Activated B cell treated with CpG ODN at 0.5 μM for 24 hours (primary cell): Measurements from ENCODE around the gene GANAB. TPM values are rescaled to one million over a fixed set of nuclear protein-coding genes. Genes with fewer than 3 reads are reported as not detected.
A peak's percentile ranks its signal among the peaks of the same experiment; 100 is the strongest.

Experiments used
- ATAC-seq: fragments of 200-7000 bp; cut with Tn5 transposase; one replicate; pipeline ENCODE4 v1.10.0; 2021; ENCODE audit warnings: low read depth, mild to moderate bottlenecking, moderate library complexity
- CTCF ChIA-PET: fragments of 350-600 bp; sonication (Branson Sonifier 250); formaldehyde crosslinking; loops from one replicate; lab custom pipeline; 2021; ENCODE audit warnings: antibody characterized with exemption; lab: Charles Lee
- POLR2A ChIA-PET: fragments of 350-600 bp; sonication (Branson Sonifier 250); formaldehyde crosslinking; loops from one replicate; lab custom pipeline; 2021; ENCODE audit warnings: antibody characterized with exemption; lab: Charles Lee
- DNase-seq: peaks from one replicate; pipeline ENCODE4 v3.0.0; 2022
- H3K27ac Mint-ChIP-seq: one replicate; pipeline ENCODE4 v1.8.0; 2020; ENCODE audit warnings: mixed read lengths
- H3K27me3 Mint-ChIP-seq: one replicate; pipeline ENCODE4 v1.8.0; 2021; ENCODE audit warnings: mixed read lengths
- H3K36me3 Mint-ChIP-seq: one replicate; pipeline ENCODE4 v1.8.0; 2021; ENCODE audit warnings: low read depth, mixed read lengths
- H3K4me1 Mint-ChIP-seq: one replicate; pipeline ENCODE4 v1.8.0; 2021; ENCODE audit warnings: mixed read lengths
- H3K4me3 Mint-ChIP-seq: one replicate; pipeline ENCODE4 v1.8.0; 2020; ENCODE audit warnings: mild to moderate bottlenecking, mixed read lengths
- H3K9me3 Mint-ChIP-seq: one replicate; pipeline ENCODE4 v1.8.0; 2020; ENCODE audit warnings: mixed read lengths
- CTCF ChIP-seq: fragments of 200-600 bp; IDR thresholded peaks from one replicate; pipeline ENCODE4 v1.8.0; 2022; ENCODE audit warnings: antibody characterized with exemption, mild to moderate bottlenecking
- intact Hi-C: fragments of 100-400 bp; cut with micrococcal nuclease; formaldehyde crosslinking; loops from one replicate; pipeline ENCODE4 v1.15.1; 2024
- total RNA-seq: library from RNA; stranded (reverse); gene quantifications from 2 replicates; pipeline ENCODE4 v1.2.3, GENCODE V29; 2022

GANAB gene
- total RNA-seq, 1 donor from 2014 or later: 187 TPM

- DNase-seq (no peak), ATAC-seq (peak; percentile 8)
- Mint-ChIP-seq H3K36me3 (peaks cover 76% of the 10 kb centered on the region), H3K4me3 (peak overlapping the region; percentile 70), H3K27ac (peak overlapping the region; percentile 81), H3K9me3 (no peaks in the 10 kb centered on the region), H3K27me3 (no peaks in the 10 kb centered on the region), H3K4me1 (peaks cover 60% of the 10 kb centered on the region)
- TF ChIP-seq CTCF: no peak
- ChIA-PET CTCF (interaction anchor here (0.9 to 3.7 kb wide), 11 partner anchors 7 to 193 kb away, joined by 3 to 23 read pairs (median 12); partner anchors contain the start of genes B3GAT3, C11orf98, CSKMT and EML3), POLR2A (interaction anchor here (0.6 to 4.5 kb wide), 14 partner anchors 9 to 287 kb away, joined by 3 to 246 read pairs (median 63); partner anchors contain the start of genes AHNAK, B3GAT3, BSCL2 and C11orf98)
- intact Hi-C loops: loop anchor here (1.0 to 5.0 kb wide), 2 partner anchors 101 to 269 kb away; no protein-coding TSS in a partner anchor
Observed at GRCh38 chr11:62593434-62594044, 52.9 kb downstream of the GANAB start.

- peaks cover 74% of the 10 kb centered on the region for H3K36me3 Mint-ChIP-seq
- CTCF ChIA-PET: interaction anchor here (0.9 to 3.7 kb wide), 11 partner anchors 8 to 169 kb away, joined by 3 to 23 read pairs (median 12); partner anchors contain the start of genes B3GAT3, C11orf98, CSKMT and EML3
Observed at GRCh38 chr11:62592989-62593421, 53.4 kb downstream of the GANAB start.

GRCh38 chr11:62592146-62592815 lies 54.1 kb downstream of the GANAB start:
- CTCF ChIA-PET: interaction anchor here (0.6 to 3.7 kb wide), 29 partner anchors 8 to 289 kb away, joined by 3 to 23 read pairs (median 4); partner anchors contain the start of genes B3GAT3, C11orf98, CSKMT and EEF1G
- DNase-seq: no peak
- Mint-ChIP-seq H3K4me1 (peaks cover 54% of the 10 kb centered on the region), H3K9me3 (no peaks in the 10 kb centered on the region), H3K36me3 (peaks cover 72% of the 10 kb centered on the region), H3K27ac (peak overlapping the region; percentile 98), H3K4me3 (peak overlapping the region; percentile 97), H3K27me3 (no peaks in the 10 kb centered on the region)
- POLR2A ChIA-PET: interaction anchor here (0.5 to 4.5 kb wide), 59 partner anchors 10 to 1649 kb away, joined by 3 to 246 read pairs (median 9); partner anchors contain the start of genes AHNAK, B3GAT3, BSCL2 and C11orf98
- no peak for TF ChIP-seq CTCF
- intact Hi-C loops: loop anchor here (5.0 kb wide), 1 partner anchor 270 kb away; no protein-coding TSS in a partner anchor
- ATAC-seq: no peak

More at GRCh38 chr11:62592989-62593421, 53.4 kb downstream of the GANAB start:
- Mint-ChIP-seq H3K27me3 (no peaks in the 10 kb centered on the region), H3K4me1 (peaks cover 55% of the 10 kb centered on the region), H3K4me3 (no peak overlapping the region), H3K9me3 (no peaks in the 10 kb centered on the region), H3K27ac (peak overlapping the region; percentile 98)
- no peak for DNase-seq
- no peak for ATAC-seq
- TF ChIP-seq CTCF: no peak
- intact Hi-C loops: loop anchor here (1.0 to 5.0 kb wide), 2 partner anchors 101 to 269 kb away; no protein-coding TSS in a partner anchor
- POLR2A ChIA-PET: interaction anchor here (0.6 to 4.5 kb wide), 22 partner anchors 10 to 288 kb away, joined by 3 to 246 read pairs (median 42); partner anchors contain the start of genes AHNAK, B3GAT3, BSCL2 and C11orf98

- ChIA-PET POLR2A (interaction anchor here (0.5 to 4.5 kb wide), 67 partner anchors 11 to 1650 kb away, joined by 3 to 246 read pairs (median 8); partner anchors contain the start of genes AHNAK, B3GAT3, BSCL2 and C11orf98), CTCF (interaction anchor here (0.6 to 3.7 kb wide), 30 partner anchors 10 to 289 kb away, joined by 3 to 23 read pairs (median 4); partner anchors contain the start of genes B3GAT3, C11orf98, CSKMT and EEF1G)
- Mint-ChIP-seq H3K36me3 (peaks cover 65% of the 10 kb centered on the region), H3K4me3 (peak within 1 kb of the TSS; percentile 97), H3K4me1 (peaks cover 52% of the 10 kb centered on the region), H3K9me3 (no peaks in the 10 kb centered on the region), H3K27me3 (no peaks in the 10 kb centered on the region), H3K27ac (peak within 1 kb of the TSS; percentile 98)
- no peak for TF ChIP-seq CTCF
- ATAC-seq: peak; percentile 85
- intact Hi-C loops: loop anchor here (1.0 to 5.0 kb wide), 15 partner anchors 8 to 290 kb away; partner anchors contain the start of genes C11orf98, CSKMT, EML3 and GANAB
- peak; percentile 83 for DNase-seq
Observed at GRCh38 chr11:62591448-62592145, 54.8 kb downstream of the GANAB start, which contains the start of gene TUT1. TUT1 (minus strand) TSS chr11:62591523; CDS start chr11:62591485, 38 bp downstream.
